H9 (cell line): ENCODE results near the gene HHATL. TPM values are rescaled to one million over a fixed set of nuclear protein-coding genes. Genes with fewer than 3 reads are reported as not detected.

Experiments used
- DNase-seq: peaks from one replicate; pipeline ENCODE4 v3.0.0-alpha.2; 2017
- H2AFZ ChIP-seq: one replicate; pipeline ENCODE4 v1.6.1; 2013; ENCODE audit warnings: mild to moderate bottlenecking, low read length, control low read depth, moderate library complexity
- H2AK5ac ChIP-seq: 2 replicates; pipeline ENCODE4 v1.6.1; 2013; ENCODE audit warnings: low read length, control low read depth, mixed read lengths; ENCODE audit not compliant: insufficient read length
- H2BK120ac ChIP-seq: one replicate; pipeline ENCODE4 v1.6.1; 2013; ENCODE audit warnings: low read depth, mild to moderate bottlenecking, low read length, control low read depth, inconsistent platforms; ENCODE audit not compliant: poor library complexity, severe bottlenecking
- H2BK12ac ChIP-seq: 2 replicates; pipeline ENCODE4 v1.6.1; 2013; ENCODE audit warnings: low read length, control low read depth, mixed read lengths, low read depth; ENCODE audit not compliant: insufficient read length
- H2BK15ac ChIP-seq: 2 replicates; pipeline ENCODE4 v1.6.1; 2013; ENCODE audit warnings: low read depth, low read length, control low read depth
- H2BK20ac ChIP-seq: one replicate; pipeline ENCODE4 v1.6.1; 2013; ENCODE audit warnings: low read depth, mild to moderate bottlenecking, low read length, control low read depth, inconsistent platforms; ENCODE audit not compliant: poor library complexity, severe bottlenecking
- H2BK5ac ChIP-seq: 2 replicates; pipeline ENCODE4 v1.6.1; 2013; ENCODE audit warnings: low read length, control low read depth, mixed read lengths; ENCODE audit not compliant: insufficient read length
- H3K14ac ChIP-seq: 2 replicates; pipeline ENCODE4 v1.6.1; 2013; ENCODE audit warnings: low read length, control low read depth; ENCODE audit not compliant: insufficient read depth
- H3K18ac ChIP-seq: 2 replicates; pipeline ENCODE4 v1.6.1; 2013; ENCODE audit warnings: low read depth, mild to moderate bottlenecking, mixed read lengths, low read length, control low read depth; ENCODE audit not compliant: insufficient read length
- H3K23ac ChIP-seq: 2 replicates; pipeline ENCODE4 v1.6.1; 2013; ENCODE audit warnings: low read length, control low read depth, mixed read lengths, low read depth; ENCODE audit not compliant: insufficient read length
- H3K23me2 ChIP-seq: 2 replicates; pipeline ENCODE4 v1.6.1; 2013; ENCODE audit warnings: low read depth, mild to moderate bottlenecking, mixed read lengths, low read length, control low read depth; ENCODE audit not compliant: insufficient read length, poor library complexity, severe bottlenecking
- H3K27ac ChIP-seq: 2 replicates; pipeline ENCODE4 v1.5.1; 2013; ENCODE audit warnings: low read length, control low read depth, mixed read lengths, low read depth; ENCODE audit not compliant: insufficient read length
- H3K27me3 ChIP-seq: 2 replicates; pipeline ENCODE4 v1.6.1; 2013; ENCODE audit warnings: low read length, control low read depth, inconsistent platforms; ENCODE audit not compliant: insufficient read depth
- H3K4ac ChIP-seq: 2 replicates; pipeline ENCODE4 v1.6.1; 2013; ENCODE audit warnings: low read depth, mild to moderate bottlenecking, control low read depth, inconsistent platforms, low read length, moderate library complexity
- H3K4me1 ChIP-seq: 2 replicates; pipeline ENCODE4 v1.6.1; 2013; ENCODE audit warnings: low read length, control low read depth, inconsistent platforms; ENCODE audit not compliant: insufficient read depth
- H3K4me2 ChIP-seq: 2 replicates; pipeline ENCODE4 v1.6.1; 2013; ENCODE audit warnings: low read length, control low read depth, mixed read lengths; ENCODE audit not compliant: insufficient read length, insufficient read depth
- H3K56ac ChIP-seq: 2 replicates; pipeline ENCODE4 v1.6.1; 2013; ENCODE audit warnings: low read depth, mild to moderate bottlenecking, mixed read lengths, low read length, control low read depth; ENCODE audit not compliant: insufficient read length
- H3K79me1 ChIP-seq: 2 replicates; pipeline ENCODE4 v1.6.1; 2013; ENCODE audit warnings: low read depth, mild to moderate bottlenecking, moderate library complexity, low read length, control low read depth, inconsistent platforms; ENCODE audit not compliant: insufficient read depth, poor library complexity, severe bottlenecking
- H3K79me2 ChIP-seq: 2 replicates; pipeline ENCODE4 v1.6.1; 2013; ENCODE audit warnings: low read length, control low read depth, inconsistent platforms; ENCODE audit not compliant: insufficient read depth
- H3K9ac ChIP-seq: 2 replicates; pipeline ENCODE4 v1.6.1; 2013; ENCODE audit warnings: low read length, control low read depth, mixed read lengths; ENCODE audit not compliant: insufficient read length; ENCODE audit errors: extremely low read depth
- H3K9me3 ChIP-seq: one replicate; pipeline ENCODE4 v1.6.1; 2013; ENCODE audit warnings: low read depth, low read length, inconsistent platforms; ENCODE audit not compliant: control insufficient read depth
- H3T11ph ChIP-seq: one replicate; pipeline ENCODE4 v1.6.1; 2013; ENCODE audit warnings: mild to moderate bottlenecking, low read length, control low read depth, inconsistent platforms
- H4K20me1 ChIP-seq: one replicate; pipeline ENCODE4 v1.6.1; 2013; ENCODE audit not compliant: control insufficient read depth, insufficient read length, insufficient read depth
- H4K5ac ChIP-seq: 2 replicates; pipeline ENCODE4 v1.6.1; 2013; ENCODE audit warnings: low read depth, mild to moderate bottlenecking, mixed read lengths, low read length, control low read depth; ENCODE audit not compliant: insufficient read length
- H4K8ac ChIP-seq: replicated peaks from 2 replicates; pipeline ENCODE4 v1.6.1; 2013; ENCODE audit warnings: low read length, control low read depth, mixed read lengths, low read depth; ENCODE audit not compliant: insufficient read length
- H4K91ac ChIP-seq: 2 replicates; pipeline ENCODE4 v1.6.1; 2013; ENCODE audit warnings: low read depth, mild to moderate bottlenecking, moderate library complexity, mixed read lengths, low read length, control low read depth; ENCODE audit not compliant: insufficient read length
- H3K27ac Mint-ChIP-seq, 3 experiments: 2 replicates in 2 of 3; 3 replicates in 1 of 3; pipeline ENCODE4 v1.8.0; 2020 to 2021; ENCODE audit warnings: mixed read lengths in 3 of 3, mild to moderate bottlenecking in 1 of 3, moderate library complexity in 1 of 3
- H3K27me3 Mint-ChIP-seq: 2 replicates; pipeline ENCODE4 v1.8.0; 2021; ENCODE audit warnings: low read depth, mild to moderate bottlenecking, moderate library complexity, mixed read lengths
- H3K36me3 Mint-ChIP-seq, 3 experiments: 2 replicates in 2 of 3; 3 replicates in 1 of 3; pipeline ENCODE4 v1.8.0; 2020 to 2021; ENCODE audit warnings: low read depth in 3 of 3, mixed read lengths in 3 of 3; ENCODE audit not compliant: insufficient read depth in 1 of 3
- H3K4me1 Mint-ChIP-seq, 2 experiments: 2 replicates each; pipeline ENCODE4 v1.8.0; 2020; ENCODE audit warnings: mixed read lengths in 2 of 2
- H3K4me3 Mint-ChIP-seq, 2 experiments: 2 replicates in 1 of 2; 3 replicates in 1 of 2; pipeline ENCODE4 v1.8.0; 2020 to 2021; ENCODE audit warnings: mild to moderate bottlenecking in 2 of 2, mixed read lengths in 2 of 2, moderate library complexity in 1 of 2
- H3K9me3 Mint-ChIP-seq, 2 experiments: 2 replicates in 1 of 2; 3 replicates in 1 of 2; pipeline ENCODE4 v1.8.0; 2020; ENCODE audit warnings: mild to moderate bottlenecking in 2 of 2, mixed read lengths in 2 of 2, moderate library complexity in 1 of 2
- WGBS: extraction: QIAGEN DNeasy Blood & Tissue Kit; methylation state at CpG from one replicate; pipeline ENCODE4 v1.1.7; 2013; ENCODE audit warnings: missing lambda C conversion rate, low lambda C conversion rate, mixed read lengths; ENCODE audit not compliant: insufficient read length; ENCODE audit errors: extremely low coverage; 5-methylcytosine and 5-hydroxymethylcytosine counted together
- total RNA-seq: library from RNA; stranded (reverse); gene quantifications from 2 replicates; pipeline ENCODE4 v1.2.1, GENCODE V29; 2021
- TF ChIP-seq, protein P1 (sequence below): fragments of 200-600 bp; sonication (generic); conservative IDR thresholded peaks from 3 replicates; pipeline ENCODE4 v1.8.0; 2021; ENCODE audit warnings: antibody characterized with exemption, mild to moderate bottlenecking

Gene HHATL
- total RNA-seq, 1 experiment from 2014 or later, result 0.46 TPM

- Histone ChIP-seq H3K9me3 (no peaks in the 10 kb centered on the region), H2BK15ac (no peak overlapping the region), H3K27ac (no peak overlapping the region), H3K4ac (no peak overlapping the region), H3T11ph (no peak overlapping the region), H4K20me1 (no peaks in the 10 kb centered on the region), H2AK5ac (no peak overlapping the region), H3K4me2 (no peak overlapping the region), H3K27me3 (no peaks in the 10 kb centered on the region), H3K18ac (no peak overlapping the region), H4K91ac (no peak overlapping the region), H2BK120ac (no peak overlapping the region), H3K14ac (no peak overlapping the region), H3K23me2 (no peaks in the 10 kb centered on the region), H2BK5ac (no peak overlapping the region), H3K9ac (no peak overlapping the region), H3K23ac (no peak overlapping the region), H4K8ac (no peak overlapping the region), H2BK20ac (no peak overlapping the region), H3K4me1 (no peaks in the 10 kb centered on the region), H2BK12ac (no peak overlapping the region), H2AFZ (no peak overlapping the region), H3K79me1 (no peaks in the 10 kb centered on the region), H4K5ac (no peak overlapping the region), H3K79me2 (no peaks in the 10 kb centered on the region), H3K56ac (no peak overlapping the region)
- TF ChIP-seq, protein P1, sequence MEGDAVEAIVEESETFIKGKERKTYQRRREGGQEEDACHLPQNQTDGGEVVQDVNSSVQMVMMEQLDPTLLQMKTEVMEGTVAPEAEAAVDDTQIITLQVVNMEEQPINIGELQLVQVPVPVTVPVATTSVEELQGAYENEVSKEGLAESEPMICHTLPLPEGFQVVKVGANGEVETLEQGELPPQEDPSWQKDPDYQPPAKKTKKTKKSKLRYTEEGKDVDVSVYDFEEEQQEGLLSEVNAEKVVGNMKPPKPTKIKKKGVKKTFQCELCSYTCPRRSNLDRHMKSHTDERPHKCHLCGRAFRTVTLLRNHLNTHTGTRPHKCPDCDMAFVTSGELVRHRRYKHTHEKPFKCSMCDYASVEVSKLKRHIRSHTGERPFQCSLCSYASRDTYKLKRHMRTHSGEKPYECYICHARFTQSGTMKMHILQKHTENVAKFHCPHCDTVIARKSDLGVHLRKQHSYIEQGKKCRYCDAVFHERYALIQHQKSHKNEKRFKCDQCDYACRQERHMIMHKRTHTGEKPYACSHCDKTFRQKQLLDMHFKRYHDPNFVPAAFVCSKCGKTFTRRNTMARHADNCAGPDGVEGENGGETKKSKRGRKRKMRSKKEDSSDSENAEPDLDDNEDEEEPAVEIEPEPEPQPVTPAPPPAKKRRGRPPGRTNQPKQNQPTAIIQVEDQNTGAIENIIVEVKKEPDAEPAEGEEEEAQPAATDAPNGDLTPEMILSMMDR, result no peak
- Mint-ChIP-seq H3K27me3 (peaks cover 3% of the 10 kb centered on the region), H3K9me3 (peaks cover 0 to under 1% of the 10 kb centered on the region in 2 experiments; a peak in 1 of 5 replicates), H3K27ac (0 out of 7 replicates have a peak overlapping the region, but pooled peaks of 1 of the 3 experiments have one; percentile 2), H3K36me3 (no peaks in the 10 kb centered on the region; a peak in 1 of 7 replicates), H3K4me3 (no peak overlapping the region), H3K4me1 (peaks cover 9 to 12% of the 10 kb centered on the region in 2 experiments)
- WGBS, result no CpG with 5 or more reads among the region's 2 CpGs
- DNase-seq, result no peak
These were observed 22.9 kb upstream of the HHATL start for GRCh38 chr3:42725454-42725853.
